Stimulated activated CD8-positive, alpha-beta memory T cell treated with anti-CD3 and anti-CD28 coated beads, Interleukin-4, amount 100 ng/mL, for 48 hours (primary cell): ENCODE data around the gene INHA.

Experiments
- DNase-seq: peaks from one replicate; pipeline ENCODE4 v3.0.0-alpha.2; 2020

INHA gene

DNA sequence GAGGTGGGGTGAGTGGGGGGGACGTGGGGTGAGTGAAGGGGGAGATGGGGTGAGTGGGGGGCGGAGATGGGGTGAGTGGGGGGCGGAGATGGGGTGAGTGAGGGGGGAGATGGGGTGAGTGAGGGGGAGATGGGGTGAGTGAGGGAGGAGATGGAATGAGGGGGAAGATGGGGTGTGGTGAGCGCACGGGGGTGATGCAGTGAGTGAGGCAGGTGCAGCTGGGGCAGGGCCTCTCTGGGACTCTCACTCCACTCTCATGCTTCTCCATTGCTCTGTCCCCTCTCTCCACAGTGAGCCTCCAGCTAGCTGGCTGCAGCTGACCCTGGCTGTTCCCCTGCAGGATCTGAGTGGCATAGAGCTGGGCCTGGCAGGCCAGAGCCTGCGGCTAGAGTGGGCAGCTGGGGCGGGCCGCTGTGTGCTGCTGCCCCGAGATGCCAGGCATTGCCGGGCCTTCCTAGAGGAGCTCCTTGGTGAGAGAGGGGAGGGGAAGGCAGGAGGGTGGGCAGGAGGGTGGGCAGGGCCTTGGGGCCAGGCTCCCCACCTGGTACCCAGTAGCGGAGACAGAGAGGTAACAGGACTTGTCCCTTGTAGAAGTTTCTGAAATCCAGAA, 41.5 kb downstream of the INHA start:
- DNase-seq: no peak

DNA sequence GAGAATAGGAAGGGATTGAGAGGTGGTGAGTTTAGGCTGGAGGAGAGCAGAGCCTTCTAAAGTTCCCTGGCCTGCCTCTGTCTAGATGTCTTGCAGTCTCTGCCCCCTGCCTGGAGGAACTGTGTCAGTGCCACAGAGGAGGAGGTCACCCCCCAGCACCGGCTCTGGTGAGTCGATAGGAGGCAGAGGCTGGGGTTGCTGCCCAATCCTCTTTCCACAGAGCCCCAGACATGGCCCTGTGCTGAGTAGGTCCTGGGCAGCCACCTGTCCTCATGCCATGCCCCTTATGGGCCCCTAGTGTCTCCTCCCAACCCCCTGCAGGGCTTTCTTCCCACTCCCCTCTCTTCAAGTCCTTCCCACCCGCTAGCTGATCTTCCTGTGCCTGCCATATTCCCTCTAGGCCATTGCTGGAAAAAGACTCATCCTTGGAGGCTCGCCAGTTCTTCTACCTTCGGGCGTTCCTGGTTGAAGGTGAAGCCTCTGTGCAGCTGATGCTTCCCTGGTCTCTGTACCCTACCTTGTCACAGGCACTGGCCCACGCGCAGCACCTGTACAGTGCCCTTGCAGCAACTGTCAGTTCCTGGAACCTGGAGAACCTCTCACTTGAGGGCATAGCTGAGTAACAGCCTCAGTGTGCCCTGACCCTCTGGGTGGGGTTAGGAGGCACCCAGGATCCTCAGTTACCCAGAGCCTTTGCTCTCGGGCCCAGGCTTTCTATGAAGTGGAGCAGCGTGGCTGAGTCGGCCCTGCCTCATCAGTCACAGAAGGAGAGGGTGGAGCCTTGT, 42.2 kb downstream of the INHA start:
- DNase-seq: no peak

DNA sequence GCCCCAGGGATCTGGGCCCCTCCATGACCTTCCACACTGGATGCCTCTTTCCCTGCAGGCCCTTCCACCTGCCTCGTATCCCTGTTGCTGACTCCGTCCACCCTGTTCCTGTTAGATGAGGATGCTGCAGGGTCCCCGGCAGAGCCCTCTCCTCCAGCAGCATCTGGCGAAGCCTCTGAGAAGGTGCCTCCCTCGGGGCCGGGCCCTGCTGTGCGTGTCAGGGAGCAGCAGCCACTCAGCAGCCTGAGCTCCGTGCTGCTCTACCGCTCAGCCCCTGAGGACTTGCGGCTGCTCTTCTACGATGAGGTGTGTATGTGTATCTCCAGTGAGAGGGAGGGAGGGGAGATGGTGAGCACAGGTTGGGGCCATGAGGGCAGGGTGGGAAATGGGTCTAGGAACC, 42.9 kb downstream of the INHA start:
- no peak for DNase-seq

DNA sequence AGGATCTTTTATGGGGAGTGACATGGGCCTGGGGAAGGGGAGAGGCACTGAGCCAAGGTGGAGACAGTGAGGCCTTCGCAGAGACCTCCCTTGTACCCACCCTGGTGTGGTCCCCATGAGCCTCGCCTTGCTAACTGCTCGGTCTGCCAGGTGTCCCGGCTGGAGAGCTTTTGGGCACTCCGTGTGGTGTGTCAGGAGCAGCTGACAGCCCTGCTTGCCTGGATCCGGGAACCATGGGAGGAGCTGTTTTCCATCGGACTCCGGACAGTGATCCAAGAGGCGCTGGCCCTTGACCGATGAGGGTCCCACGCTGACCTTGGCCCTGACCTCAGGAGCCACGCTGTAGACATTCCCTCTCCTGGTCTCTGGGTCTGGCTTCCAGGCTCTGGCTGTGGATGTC, 43.8 kb downstream of the INHA start:
- no peak for DNase-seq

- DNase-seq: no peak
These were observed 44.4 kb downstream of the INHA start for GRCh38 chr2:219616550-219616949.

- DNase-seq: no peak
These were observed 46.6 kb downstream of the INHA start for GRCh38 chr2:219618733-219619122.

GRCh38 chr2:219619235-219619634, 47.1 kb downstream of the INHA start:
- DNase-seq: no peak

- no peak for DNase-seq
These were observed 48.4 kb downstream of the INHA start for GRCh38 chr2:219620546-219620945.

DNA sequence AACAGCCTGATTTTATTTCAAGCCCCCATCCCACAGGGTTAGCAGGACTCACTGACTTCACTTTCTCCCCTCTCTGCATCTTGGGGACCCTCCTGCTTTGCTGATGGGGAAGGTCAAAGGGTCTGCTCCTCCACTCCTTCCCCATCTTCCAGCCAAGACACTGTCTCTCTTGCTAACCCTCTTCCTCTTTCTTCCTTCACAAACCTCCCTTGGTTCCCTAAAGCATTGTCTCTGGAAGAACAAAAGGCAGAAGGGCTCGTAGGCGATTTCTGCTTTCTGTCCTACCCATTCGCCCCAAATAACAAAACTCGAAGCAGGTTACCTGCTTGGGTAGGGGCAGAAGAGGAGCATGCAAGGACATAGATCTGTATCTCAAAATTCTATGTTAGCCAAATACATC, 49.8 kb downstream of the INHA start:
- no peak for DNase-seq

DNA sequence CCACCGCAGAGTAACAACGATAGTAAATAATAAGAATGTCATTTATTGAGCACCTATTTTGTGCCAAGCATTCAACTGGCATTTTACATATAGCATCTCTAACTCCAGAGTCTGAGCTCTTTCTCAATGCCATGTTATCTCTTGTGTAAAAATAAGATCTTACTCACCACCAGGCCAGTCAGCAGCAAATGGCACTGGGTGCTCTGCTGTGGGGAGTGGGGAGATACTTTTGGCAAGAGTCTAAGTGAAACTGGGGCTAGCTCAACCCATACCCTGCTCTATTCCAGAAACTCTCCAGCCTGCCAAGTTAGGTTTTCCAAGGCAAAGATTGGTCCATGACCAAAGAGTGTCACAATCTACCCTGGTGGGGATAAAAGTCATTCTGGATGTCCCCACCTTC, 50.4 kb downstream of the INHA start:
- DNase-seq: no peak

DNA sequence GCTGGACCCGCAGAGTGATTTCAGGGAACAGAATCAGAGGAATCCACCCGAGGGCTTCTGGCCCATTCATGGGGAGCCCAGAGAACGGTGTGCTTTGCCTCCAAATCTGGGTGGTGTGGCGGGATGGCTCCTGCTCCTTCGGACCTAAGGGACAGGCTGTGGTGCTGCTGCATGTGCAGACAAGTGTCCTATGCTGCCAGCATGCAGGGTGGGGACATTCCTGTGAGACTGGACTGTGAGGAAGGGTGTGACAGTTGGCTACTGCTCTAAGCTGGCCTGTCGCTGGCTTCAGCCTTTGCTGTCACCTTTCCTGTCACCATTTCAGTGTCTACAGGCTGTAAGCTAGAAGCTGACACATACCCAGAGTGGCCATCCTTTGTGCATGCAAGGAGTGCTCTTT, 52.5 kb downstream of the INHA start:
- no peak for DNase-seq

DNA sequence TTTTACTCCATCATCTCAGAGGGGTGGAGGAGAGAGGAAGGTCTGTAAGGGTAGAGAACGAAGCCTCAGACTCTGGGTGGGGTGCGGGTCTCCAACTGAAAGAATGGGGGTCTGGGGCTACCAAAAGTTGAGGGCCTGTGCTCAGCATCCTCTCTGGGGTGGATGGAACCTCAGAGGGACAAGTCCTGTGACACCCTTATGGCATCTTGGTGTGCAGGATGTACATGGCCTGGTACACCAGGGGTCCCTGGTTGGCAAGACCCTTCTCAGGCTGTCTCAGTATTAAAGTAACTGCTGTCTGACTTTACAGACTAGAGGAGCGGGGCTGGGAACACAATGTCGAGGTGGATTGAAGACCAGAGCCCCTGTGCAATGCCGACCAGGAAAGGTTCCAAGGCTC, 53.1 kb downstream of the INHA start:
- DNase-seq: no peak
